Activated naive CD8-positive, alpha-beta T cell (primary cell): ENCODE data around the gene SLFN13.
A peak's percentile ranks its signal among the peaks of the same experiment; 100 is the strongest.
"Not testable (repeated sequence)": the region's sequence is repeated elsewhere in the genome, so short reads cannot be mapped to it uniquely, and the experiment has no call there.

ENCODE experiments used
- H3K27ac Mint-ChIP-seq: one replicate; pipeline ENCODE4 v1.8.0; 2021; ENCODE audit warnings: mixed read lengths
- H3K27me3 Mint-ChIP-seq: one replicate; pipeline ENCODE4 v1.8.0; 2021; ENCODE audit warnings: mixed read lengths
- H3K36me3 Mint-ChIP-seq: one replicate; pipeline ENCODE4 v1.8.0; 2021; ENCODE audit warnings: mixed read lengths
- H3K4me1 Mint-ChIP-seq: one replicate; pipeline ENCODE4 v1.8.0; 2021; ENCODE audit warnings: low read depth, mixed read lengths
- H3K4me3 Mint-ChIP-seq: one replicate; pipeline ENCODE4 v1.8.0; 2021; ENCODE audit warnings: mild to moderate bottlenecking, mixed read lengths
- H3K9me3 Mint-ChIP-seq: one replicate; pipeline ENCODE4 v1.8.0; 2021; ENCODE audit warnings: low read depth, mixed read lengths

Gene SLFN13

GRCh38 chr17:35454035-35454434 lies 5.5 kb upstream of the SLFN13 start:
- not testable (repeated sequence) for H3K27me3 Mint-ChIP-seq, H3K27ac Mint-ChIP-seq, H3K4me3 Mint-ChIP-seq, H3K4me1 Mint-ChIP-seq
- Mint-ChIP-seq H3K36me3 (peaks cover 15% of the 10 kb centered on the region), H3K9me3 (peaks cover 13% of the 10 kb centered on the region)

- no peaks in the 10 kb centered on the region for H3K27me3 Mint-ChIP-seq
- peaks cover 6% of the 10 kb centered on the region for H3K9me3 Mint-ChIP-seq
- H3K4me1 Mint-ChIP-seq = peaks cover 2% of the 10 kb centered on the region
- H3K27ac Mint-ChIP-seq = no peak overlapping the region
- H3K4me3 Mint-ChIP-seq = no peak overlapping the region
- peaks cover 9% of the 10 kb centered on the region for H3K36me3 Mint-ChIP-seq
Observed at GRCh38 chr17:35453171-35453570, 4.6 kb upstream of the SLFN13 start.

GRCh38 chr17:35449371-35449931 lies 885 bp upstream of the SLFN13 start:
- Mint-ChIP-seq H3K9me3 (no peaks in the 10 kb centered on the region), H3K27ac (no peak overlapping the region), H3K27me3 (no peaks in the 10 kb centered on the region), H3K36me3 (peaks cover 5% of the 10 kb centered on the region), H3K4me1 (peaks cover 19% of the 10 kb centered on the region), H3K4me3 (no peak overlapping the region)

- H3K27me3 Mint-ChIP-seq = no peaks in the 10 kb centered on the region
- peaks cover 19% of the 10 kb centered on the region for H3K4me1 Mint-ChIP-seq
- H3K36me3 Mint-ChIP-seq = peaks cover 5% of the 10 kb centered on the region
- no peaks in the 10 kb centered on the region for H3K9me3 Mint-ChIP-seq
- peak overlapping the region; percentile 77 for H3K4me3 Mint-ChIP-seq
- H3K27ac Mint-ChIP-seq = peak overlapping the region; percentile 54
Observed at GRCh38 chr17:35448899-35449227, 297 bp upstream of the SLFN13 start.

- H3K27me3 Mint-ChIP-seq = no peaks in the 10 kb centered on the region
- H3K36me3 Mint-ChIP-seq = peaks cover 11% of the 10 kb centered on the region
- H3K4me1 Mint-ChIP-seq = peaks cover 19% of the 10 kb centered on the region
- H3K27ac Mint-ChIP-seq = no peak overlapping the region
- peak overlapping the region; percentile 77 for H3K4me3 Mint-ChIP-seq
- H3K9me3 Mint-ChIP-seq = no peaks in the 10 kb centered on the region
Observed at GRCh38 chr17:35447499-35447898, 1.1 kb downstream of the SLFN13 start.

GRCh38 chr17:35438433-35438832 lies 10.1 kb downstream of the SLFN13 start:
- Mint-ChIP-seq H3K27me3 (no peaks in the 10 kb centered on the region), H3K36me3 (peaks cover 7% of the 10 kb centered on the region)

GRCh38 chr17:35433075-35433894 lies 15.3 kb downstream of the SLFN13 start:
- Mint-ChIP-seq H3K4me3 (peak overlapping the region; percentile 98), H3K36me3 (no peaks in the 10 kb centered on the region), H3K9me3 (no peaks in the 10 kb centered on the region), H3K27ac (peak overlapping the region; percentile 96), H3K27me3 (no peaks in the 10 kb centered on the region), H3K4me1 (peaks cover 42% of the 10 kb centered on the region)

More at GRCh38 chr17:35438433-35438832, 10.1 kb downstream of the SLFN13 start:
- Mint-ChIP-seq H3K4me3 (no peak overlapping the region), H3K27ac (no peak overlapping the region), H3K4me1 (peaks cover 7% of the 10 kb centered on the region), H3K9me3 (no peaks in the 10 kb centered on the region)

- H3K27me3 Mint-ChIP-seq = no peaks in the 10 kb centered on the region
- H3K4me3 Mint-ChIP-seq = peak within 1 kb of the TSS; percentile 98
- peaks cover 50% of the 10 kb centered on the region for H3K4me1 Mint-ChIP-seq
- no peaks in the 10 kb centered on the region for H3K36me3 Mint-ChIP-seq
- H3K27ac Mint-ChIP-seq = peak within 1 kb of the TSS; percentile 96
- H3K9me3 Mint-ChIP-seq = no peaks in the 10 kb centered on the region
Observed at GRCh38 chr17:35432176-35433074, 16.1 kb downstream of the SLFN13 start, which contains the start of gene SLFN12. Gene SLFN12, minus strand, starts transcription at chr17:35432500. Its CDS starts 9,472 bp downstream, at chr17:35423028.

GRCh38 chr17:35429702-35430101 lies 18.9 kb downstream of the SLFN13 start:
- Mint-ChIP-seq H3K4me1 (peaks cover 50% of the 10 kb centered on the region), H3K36me3 (peaks cover 3% of the 10 kb centered on the region), H3K9me3 (no peaks in the 10 kb centered on the region), H3K27ac (no peak overlapping the region), H3K27me3 (no peaks in the 10 kb centered on the region), H3K4me3 (no peak overlapping the region)

- Mint-ChIP-seq H3K4me3 (peak overlapping the region; percentile 24), H3K9me3 (no peaks in the 10 kb centered on the region), H3K4me1 (peaks cover 41% of the 10 kb centered on the region), H3K27ac (peak overlapping the region; percentile 30), H3K36me3 (peaks cover 3% of the 10 kb centered on the region), H3K27me3 (no peaks in the 10 kb centered on the region)
Observed at GRCh38 chr17:35428229-35428628, 20.3 kb downstream of the SLFN13 start.

GRCh38 chr17:35423761-35424160 lies 24.8 kb downstream of the SLFN13 start:
- H3K27ac Mint-ChIP-seq = no peak overlapping the region
- no peaks in the 10 kb centered on the region for H3K27me3 Mint-ChIP-seq
- H3K9me3 Mint-ChIP-seq = no peaks in the 10 kb centered on the region
- no peak overlapping the region for H3K4me3 Mint-ChIP-seq
- peaks cover 12% of the 10 kb centered on the region for H3K4me1 Mint-ChIP-seq
- peaks cover 12% of the 10 kb centered on the region for H3K36me3 Mint-ChIP-seq

GRCh38 chr17:35421069-35421468 lies 27.5 kb downstream of the SLFN13 start:
- H3K27ac Mint-ChIP-seq, H3K27me3 Mint-ChIP-seq: not testable (repeated sequence)
- peaks cover 14% of the 10 kb centered on the region for H3K36me3 Mint-ChIP-seq

GRCh38 chr17:35416659-35417058 lies 31.9 kb downstream of the SLFN13 start:
- peaks cover 28% of the 10 kb centered on the region for H3K36me3 Mint-ChIP-seq

More at GRCh38 chr17:35421069-35421468, 27.5 kb downstream of the SLFN13 start:
- H3K9me3 Mint-ChIP-seq, H3K4me3 Mint-ChIP-seq, H3K4me1 Mint-ChIP-seq: not testable (repeated sequence)

GRCh38 chr17:35414707-35415106 lies 33.9 kb downstream of the SLFN13 start:
- not testable (repeated sequence) for H3K27ac Mint-ChIP-seq, H3K27me3 Mint-ChIP-seq, H3K4me1 Mint-ChIP-seq, H3K4me3 Mint-ChIP-seq, H3K9me3 Mint-ChIP-seq
- peaks cover 28% of the 10 kb centered on the region for H3K36me3 Mint-ChIP-seq

More at GRCh38 chr17:35416659-35417058, 31.9 kb downstream of the SLFN13 start:
- no peaks in the 10 kb centered on the region for H3K27me3 Mint-ChIP-seq
- H3K4me1 Mint-ChIP-seq = no peaks in the 10 kb centered on the region
- H3K4me3 Mint-ChIP-seq = no peak overlapping the region
- peaks cover 4% of the 10 kb centered on the region for H3K9me3 Mint-ChIP-seq
- H3K27ac Mint-ChIP-seq = no peak overlapping the region

- Mint-ChIP-seq H3K27me3 (no peaks in the 10 kb centered on the region), H3K9me3 (peaks cover 4% of the 10 kb centered on the region), H3K36me3 (peaks cover 26% of the 10 kb centered on the region), H3K4me3 (no peak overlapping the region), H3K27ac (no peak overlapping the region), H3K4me1 (no peaks in the 10 kb centered on the region)
Observed at GRCh38 chr17:35414247-35414646, 34.3 kb downstream of the SLFN13 start.
